ENCODE measurements around the gene S100A4.
"Not testable (repeated sequence)": the region's sequence is repeated elsewhere in the genome, so short reads cannot be mapped to it uniquely, and the experiment has no call there.

Gene S100A4

DNA sequence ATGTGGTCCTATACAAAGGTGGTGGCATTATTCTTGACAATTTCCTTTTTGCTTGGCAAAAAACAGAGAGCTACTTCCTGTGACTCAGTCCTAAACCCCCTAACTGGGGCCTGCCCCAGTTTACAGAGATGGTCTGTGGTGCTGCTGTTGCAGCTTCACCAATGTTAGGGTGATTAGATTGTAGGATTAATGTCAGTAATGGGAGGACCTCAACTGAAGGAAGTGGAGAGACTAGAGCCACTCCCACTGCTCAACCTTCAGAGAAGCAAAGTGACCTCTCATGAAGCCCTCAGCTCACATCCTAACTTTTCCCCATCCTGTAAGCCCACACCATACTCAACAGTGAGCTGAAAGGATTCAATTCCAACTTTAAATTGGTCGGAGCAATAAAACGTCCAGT, 13.4 kb downstream of the S100A4 start:
- peak; percentile 83 for DNase-seq

DNA sequence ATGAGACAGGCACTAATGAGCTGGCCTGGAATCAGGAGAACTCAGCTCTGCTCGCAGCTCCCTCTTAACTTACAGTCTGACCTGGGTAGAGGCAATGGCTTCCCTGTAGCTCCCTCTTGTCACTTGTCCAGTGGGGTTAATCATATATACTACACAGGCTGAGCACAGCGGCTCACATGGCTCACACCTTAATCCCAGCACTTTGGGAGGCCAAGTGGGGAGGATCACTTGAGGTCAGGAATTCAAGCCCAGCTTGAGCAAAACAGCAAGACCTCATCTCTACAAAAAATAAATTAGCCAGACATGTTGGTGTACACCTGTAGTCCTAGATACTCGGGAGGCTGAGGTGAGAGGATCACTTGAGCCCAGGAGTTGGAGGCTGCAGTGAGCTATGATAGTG, 14.0 kb downstream of the S100A4 start:
- no peak for DNase-seq

DNA sequence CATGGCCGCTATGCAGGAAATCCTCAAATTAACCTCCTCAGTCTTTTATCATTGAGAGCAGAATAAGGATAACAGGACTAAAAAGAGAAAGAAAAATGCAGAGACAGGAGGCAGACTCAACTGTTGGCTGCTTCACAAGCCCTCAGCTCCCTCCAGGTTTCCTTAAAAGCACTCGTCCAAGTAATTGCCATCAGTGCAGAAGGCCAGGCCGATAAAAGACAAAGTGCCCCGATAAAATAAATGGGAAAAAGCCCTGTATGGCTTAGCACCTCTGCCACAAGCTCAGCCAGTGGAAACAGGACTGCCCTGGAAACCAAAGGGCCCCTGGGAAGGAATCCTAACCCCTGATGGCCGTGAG, 17.9 kb downstream of the S100A4 start:
- no peak for DNase-seq

DNA sequence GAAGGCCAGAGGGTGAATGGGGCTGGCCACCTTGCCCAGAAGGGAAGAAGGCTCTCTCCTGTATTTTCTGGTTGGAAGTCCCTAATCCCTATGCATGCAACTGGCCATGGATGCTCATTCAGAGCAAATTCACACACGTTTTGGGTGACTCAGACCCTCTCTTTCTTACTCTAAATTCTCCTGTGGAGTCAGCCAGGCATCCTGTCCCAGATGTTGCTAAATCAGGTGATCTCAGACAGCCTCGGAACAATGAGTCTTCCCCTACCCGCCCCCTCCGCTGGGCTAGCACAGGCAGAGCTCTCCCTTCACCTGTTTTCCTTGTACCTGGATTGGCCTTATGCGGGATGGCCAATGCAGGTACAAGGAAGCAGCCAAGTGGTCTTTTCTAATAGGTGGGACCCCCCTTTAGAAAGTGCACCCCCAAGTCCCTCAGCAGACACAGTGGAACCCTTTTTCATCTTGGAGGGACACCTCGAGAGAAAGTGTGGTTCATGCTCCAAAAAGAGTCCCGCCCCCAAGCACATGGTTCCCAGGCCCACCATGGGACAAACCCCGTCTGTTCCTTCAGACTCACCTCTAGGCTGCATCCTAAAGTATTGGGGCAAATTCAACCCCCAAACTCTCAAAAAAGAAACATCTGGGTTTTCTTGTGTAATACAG, 18.5 kb downstream of the S100A4 start:
- no peak for DNase-seq

DNA sequence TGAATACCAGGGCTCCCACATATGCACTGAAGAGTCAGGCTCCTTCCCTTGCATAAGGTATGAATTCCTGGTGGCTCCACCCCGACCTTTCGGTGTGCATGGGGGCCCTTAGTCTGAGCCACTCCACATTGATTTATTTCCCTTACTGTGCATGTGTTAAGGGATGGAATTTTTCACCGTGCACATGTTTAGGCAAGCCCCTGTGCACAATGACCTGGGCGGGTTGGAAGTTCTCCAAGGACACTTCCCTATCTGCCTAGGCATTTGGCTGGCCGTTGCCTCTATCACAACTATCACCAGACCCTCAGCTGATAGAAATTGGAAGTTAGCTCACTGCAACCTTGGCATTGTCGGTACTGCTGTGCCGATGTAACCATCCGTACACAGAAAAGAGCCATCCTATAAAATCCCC, 19.5 kb downstream of the S100A4 start:
- DNase-seq = no peak

DNA sequence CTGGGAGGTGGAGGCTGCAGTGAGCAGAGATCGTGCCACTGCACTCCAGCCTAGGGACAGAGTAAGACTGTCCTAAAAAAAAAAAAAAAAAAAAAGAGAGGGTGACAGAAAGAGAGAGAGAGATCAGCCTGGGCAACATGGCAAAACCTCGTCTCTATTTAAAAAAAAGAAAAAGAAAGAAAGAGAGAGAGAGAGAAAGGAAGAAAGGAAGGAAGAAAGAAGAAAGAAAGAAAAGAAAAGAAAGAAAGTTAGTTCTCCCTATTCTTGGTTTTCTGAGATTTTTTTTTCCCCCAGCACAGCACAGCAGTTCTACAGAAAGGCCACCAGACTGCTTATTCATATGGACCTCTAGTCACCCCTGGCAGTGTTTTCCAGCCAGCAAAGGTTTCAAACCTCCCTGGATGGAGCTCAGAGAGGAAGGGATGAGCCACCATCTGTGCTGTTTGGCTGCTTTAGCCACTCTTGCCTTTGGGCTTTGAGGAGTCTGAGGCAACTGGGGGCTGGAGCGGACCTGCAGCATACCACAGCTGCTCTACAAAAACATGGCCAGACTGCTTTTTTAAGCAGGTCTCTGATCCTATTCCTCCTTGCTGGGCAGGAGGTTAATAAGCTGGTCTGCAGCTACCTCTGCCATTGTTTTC, 20.4 kb downstream of the S100A4 start:
- no peak for DNase-seq

DNA sequence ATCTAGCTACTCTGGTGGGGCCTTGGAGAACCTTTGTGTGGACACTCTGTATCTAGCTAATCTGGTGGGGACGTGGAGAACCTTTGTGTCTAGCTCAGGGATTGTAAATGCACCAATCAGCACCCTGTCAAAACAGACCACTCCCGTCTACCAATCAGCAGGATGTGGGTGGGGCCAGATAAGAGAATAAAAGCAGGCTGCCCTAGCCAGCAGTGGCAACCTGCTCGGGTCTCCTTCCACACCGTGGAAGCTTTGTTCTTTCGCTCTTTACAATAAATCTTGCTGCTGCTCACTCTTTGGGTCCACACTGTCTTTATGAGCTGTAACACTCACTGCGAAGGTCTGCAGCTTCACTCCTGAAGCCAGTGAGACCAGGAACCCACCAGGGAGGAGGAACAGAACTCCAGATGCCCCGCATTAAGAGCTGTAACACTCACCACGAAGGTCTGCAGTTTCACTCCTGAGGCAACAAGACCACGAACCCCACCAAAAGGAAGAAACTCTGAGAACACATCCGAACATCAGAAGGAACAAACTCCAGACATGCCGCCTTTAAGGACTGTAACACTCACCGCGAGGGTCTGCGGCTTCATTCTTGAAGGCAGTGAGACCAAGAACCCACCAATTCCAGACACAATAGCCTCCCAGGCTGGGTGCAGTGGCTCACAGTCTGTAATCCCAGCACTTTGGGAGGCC, 23.1 kb downstream of the S100A4 start:
- not testable (repeated sequence) for DNase-seq

DNA sequence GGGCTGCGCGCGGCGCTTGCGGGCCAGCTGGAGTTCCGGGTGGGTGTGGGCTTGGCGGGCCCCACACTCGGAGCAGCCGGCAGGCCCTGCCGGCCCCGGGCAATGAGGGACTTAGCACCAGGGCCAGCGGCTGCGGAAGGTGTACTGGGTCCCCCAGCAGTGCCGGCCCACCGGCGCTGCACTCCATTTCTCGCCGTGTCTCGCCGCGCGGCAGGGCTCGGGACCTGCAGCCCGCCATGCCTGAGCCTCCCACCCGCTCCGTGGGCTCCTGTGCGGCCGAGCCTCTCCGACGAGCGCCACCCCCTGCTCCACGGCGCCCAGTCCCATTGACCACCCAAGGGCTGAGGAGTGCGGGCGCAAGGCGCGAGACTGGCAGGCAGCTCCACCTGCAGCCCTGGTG, 23.8 kb downstream of the S100A4 start:
- not testable (repeated sequence) for DNase-seq

DNA sequence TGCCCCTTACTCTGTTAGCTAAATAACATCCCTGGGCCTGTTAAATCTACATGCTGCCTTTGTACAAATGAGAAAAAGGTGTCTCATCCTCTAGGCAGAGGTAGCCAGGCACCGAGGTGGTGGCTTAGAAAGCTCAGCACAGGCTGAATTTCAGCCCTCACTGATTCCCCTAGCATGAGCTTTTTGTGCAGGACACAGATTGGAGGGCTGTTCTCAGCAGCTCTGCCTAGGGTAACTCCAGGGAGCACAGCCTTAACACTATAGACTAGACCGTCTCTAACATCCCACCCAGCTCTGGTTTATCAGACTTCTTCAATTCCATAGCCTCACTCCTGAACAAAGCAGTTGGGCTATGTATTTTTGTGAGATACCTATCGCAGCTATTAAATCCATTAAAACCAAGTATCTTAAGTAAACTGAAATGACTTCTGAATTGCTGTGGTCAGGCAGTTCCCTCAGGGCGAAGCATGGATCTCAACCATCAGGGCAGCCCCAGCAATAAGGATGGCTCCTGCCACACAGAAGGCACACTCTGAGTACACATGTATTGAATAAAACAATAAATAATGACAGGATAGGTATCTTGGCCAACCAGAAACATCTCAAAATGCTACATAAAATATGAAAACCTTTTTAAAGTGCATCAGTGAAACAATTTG, 24.7 kb downstream of the S100A4 start:
- DNase-seq = no peak

DNA sequence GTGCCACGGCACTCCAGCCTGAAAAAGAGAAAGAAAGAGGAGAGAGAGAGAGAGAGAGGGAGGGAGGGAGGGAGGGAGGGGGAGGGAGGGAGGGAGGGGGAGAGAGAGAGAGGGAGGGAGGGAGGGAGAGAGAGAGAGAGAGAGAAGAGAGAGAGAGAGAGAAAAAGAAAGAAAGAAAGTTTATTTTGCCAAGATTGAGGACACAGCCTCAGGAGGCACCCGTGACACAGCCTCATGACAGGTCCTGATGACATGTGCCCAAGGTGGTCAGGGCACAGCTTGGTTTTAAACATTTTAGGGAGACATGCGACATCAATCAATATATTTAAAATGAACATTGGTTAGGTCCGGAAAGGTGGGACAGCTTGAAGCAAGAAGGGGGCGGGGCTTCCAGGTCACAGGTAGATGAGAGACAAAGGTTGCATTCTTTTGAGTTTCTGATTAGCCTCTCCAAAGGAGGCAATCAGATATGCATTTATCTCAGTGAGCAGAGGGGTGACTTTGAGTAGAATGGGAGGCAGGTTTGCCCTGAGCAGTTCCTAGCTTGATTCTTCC, 25.4 kb downstream of the S100A4 start:
- DNase-seq = not testable (repeated sequence)

DNA sequence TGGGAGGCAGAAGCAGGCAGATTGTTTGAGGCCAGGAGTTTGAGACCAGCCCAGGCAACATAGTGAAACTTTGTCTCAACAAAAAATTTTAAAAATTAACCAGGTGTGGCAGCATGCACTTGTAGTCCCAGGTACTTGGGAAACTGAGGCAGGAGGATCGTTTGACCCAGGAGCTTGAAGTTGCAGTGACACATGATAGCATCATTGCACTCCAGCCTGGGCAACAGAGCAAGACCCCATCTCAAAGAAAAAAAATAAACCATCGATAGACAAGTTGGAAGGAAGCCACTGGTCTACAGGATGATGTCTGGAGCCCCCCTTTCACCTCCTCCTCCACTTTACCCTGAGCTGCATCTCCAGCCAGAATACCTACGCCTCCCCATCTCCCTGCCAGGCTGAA, 26.4 kb downstream of the S100A4 start:
- no peak for DNase-seq

DNA sequence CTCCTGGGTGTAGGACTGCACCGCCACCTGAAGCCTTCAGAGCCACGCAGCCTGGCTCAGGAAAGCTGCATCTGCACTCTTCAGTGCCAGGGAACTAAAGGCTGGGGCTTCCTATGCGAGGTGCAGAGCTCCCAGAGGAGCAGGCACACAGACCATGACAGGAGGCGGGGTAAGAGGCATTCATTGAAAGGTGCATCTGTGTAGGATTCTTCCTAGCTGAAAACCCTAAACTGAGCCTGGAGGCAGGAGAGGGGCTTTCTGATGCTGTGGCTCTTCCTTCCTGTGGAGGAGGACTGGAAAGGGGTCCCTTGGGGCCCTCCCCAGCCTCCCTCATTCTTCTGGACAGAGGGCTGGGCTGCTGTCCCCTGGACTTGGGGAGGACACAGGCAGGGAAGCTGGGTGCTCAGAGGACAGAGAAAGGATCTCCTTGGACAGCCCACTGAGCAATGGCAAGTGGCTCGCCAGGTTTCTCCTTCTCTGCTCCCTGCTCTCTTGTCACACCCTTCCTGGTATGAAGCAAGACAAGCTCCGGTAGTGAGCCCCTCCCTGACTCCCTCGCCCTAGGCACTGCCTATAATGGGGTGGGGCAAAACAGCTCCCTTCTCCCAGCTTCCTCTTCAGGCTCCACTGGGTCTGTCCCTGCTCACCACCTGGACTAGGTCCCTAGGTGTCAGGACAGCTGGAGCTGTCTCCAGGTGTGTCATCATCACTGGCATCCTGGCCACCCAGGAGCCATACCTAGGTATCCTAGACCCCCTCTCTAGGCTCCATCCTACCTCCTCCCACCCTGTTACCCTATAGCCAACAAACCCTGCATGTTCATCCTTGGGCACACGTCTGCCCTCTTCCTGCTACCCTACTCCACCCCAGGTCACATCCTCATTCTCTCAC, 29.9 kb downstream of the S100A4 start:
- no peak for DNase-seq

DNA sequence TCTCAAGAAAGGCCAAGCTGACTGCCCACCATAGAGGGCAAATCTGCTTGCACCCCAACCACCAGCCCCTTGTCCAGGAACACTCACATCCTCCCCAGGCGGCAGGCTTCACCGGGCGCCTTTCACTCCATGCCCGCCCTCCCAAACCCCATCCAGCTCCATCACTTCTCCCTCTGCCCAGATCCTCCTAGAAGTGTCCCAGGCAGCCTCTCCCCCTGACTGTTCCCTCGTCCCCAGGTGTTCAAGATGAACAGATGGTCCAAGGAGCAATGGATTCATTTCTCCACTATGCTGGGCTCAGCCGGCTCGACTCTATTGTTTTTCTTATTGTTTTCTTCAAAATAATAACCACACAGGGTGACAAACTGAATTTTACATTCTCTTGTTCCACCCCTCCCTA, 31.9 kb downstream of the S100A4 start:
- DNase-seq = no peak

DNA sequence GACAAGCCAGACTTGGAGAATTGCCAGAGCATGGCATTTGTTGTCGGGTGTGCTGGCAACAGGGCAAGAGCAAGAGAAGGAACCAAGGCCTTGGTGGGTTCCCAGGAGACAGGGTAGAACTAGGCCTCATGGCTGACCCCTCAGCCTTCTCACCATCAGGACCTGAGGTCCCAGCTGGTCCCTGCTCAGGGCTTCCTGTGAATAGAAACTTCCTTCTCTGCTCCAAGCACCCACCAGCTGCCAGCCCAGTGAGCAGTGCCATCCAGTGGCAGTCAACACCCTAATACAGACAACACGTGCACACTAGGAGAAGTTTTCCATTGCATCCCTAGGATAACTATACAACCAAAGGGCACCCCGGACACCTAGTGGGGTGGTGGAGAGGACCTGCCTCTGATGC, 32.6 kb downstream of the S100A4 start:
- DNase-seq = no peak

DNA sequence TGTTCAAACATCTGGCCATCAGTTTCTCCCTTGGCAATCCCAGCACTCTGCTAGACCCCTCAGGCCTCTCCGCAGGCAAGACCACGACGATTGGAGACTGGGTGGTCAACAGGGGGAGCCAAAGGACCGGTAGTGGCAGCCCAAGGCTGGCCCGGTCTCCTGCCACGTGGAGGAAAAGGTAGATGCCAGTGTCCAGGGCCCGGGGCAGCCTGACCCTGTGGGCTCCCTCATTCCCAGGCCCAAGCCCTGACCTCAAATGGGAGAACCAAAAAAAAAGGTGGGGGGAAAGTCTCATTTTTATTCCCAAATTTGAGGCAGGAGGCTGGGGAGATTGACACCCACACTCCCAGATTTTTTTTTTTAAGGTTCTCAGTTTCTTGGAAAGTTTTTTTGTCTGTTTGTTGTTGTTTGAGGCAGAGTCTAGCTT, 34.6 kb downstream of the S100A4 start:
- peak; percentile 73 for DNase-seq

DNA sequence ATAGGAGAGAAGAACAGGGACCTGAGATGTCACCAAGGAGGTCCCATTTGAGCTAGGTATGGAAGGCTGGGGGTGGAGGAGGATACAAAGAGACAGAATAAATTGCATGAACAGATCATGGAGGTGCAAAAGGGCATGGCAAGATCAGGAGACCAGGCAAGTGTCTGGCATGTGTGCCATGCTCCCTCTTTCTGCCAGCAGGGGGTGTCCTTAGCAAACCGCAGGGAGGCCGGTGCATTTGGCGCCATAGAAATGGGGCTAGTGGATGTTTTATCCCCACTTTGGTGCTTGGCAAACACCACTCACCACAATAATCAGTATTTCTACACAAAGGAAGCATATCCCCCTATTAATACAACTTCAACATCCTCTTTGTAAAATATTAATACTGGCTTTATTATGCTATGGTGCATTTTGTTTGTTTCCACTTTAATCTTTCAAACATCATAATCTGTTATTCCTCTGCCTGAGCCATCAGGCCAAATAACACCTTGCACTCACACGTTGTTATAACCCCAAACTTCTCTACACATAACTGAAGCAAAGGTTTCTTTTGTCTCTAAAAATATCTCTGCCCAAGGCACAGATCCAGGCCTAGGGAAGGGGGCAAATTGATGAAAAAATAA, 35.8 kb downstream of the S100A4 start:
- peak; percentile 58 for DNase-seq

DNA sequence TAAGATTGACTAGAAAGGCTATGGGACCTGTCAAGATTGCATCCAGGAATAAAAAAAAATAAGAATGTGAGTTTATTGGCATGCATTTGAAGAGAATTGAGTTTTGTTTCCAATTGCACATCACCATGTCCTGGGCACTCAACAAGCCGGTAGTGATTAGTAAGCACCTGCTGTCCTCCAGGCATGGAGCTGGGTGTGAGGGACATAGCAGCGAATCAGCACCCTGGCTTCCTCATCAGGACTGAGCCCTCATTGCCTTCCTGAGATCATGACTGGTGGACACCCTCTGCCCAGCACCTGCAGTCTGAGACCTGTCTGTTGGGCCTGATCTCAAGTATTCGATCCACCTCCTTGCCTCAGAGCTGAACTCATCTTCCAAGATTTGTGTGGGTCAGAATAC, 36.6 kb downstream of the S100A4 start:
- DNase-seq = no peak

DNA sequence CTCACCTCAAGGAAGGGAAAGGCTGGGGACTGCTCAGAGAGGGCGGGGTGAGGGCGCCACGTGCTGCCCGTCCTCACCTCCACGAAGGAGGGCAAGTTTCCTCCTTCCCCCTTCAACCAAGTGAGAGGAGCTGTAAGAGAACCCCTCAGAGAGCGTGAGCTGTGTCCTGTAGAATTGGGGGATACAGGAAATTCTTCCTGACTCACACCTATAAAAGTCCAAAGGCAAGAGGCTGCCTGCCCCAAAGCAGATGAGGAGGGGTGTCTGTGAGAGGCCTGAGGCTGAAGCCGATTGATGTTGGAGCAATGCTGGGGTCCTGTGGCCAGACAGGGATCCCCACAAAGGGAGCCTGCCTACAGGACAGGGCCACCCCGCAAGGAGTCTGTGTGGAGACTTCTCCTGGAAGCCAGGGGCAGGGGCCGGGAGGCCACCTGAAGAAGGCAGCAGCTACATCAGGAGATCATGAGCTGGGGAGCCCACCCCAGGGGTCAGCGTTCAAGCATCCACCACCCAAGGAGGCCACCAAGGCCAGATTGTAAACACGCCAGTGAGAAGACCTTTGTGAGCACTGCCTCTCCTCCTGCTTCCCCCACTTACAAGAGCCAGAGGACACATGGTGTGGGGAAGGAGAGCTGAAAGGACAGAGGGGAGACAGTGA, 37.6 kb downstream of the S100A4 start:
- DNase-seq = no peak

DNA sequence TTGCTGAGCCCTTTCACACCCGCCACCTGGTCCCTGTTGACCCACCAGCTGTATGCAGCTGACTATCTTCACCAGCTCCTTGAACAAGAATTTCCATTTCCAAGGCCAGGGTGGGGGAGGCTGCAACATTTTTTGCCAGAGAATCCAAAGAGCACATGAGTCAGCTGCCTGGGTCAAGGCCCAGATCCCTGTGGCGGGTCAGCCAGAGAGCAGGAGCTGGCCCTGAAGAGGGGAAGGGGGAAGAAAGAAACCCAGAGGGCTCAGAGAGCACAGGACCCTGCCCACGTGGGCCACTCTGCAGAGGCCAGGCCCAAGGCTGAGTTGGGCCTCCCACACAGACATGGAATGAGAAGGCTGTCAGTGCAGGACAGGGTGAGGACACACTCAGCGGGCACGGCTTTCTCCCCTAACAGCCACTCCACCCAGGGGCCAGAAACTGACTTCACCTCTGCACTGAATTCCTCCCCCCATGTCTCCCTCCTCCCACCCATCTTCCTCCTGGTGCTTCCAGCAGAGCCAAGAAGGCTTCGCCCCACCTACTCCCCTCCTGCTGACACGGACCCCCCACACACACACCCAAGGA, 38.7 kb downstream of the S100A4 start:
- no peak for DNase-seq

DNA sequence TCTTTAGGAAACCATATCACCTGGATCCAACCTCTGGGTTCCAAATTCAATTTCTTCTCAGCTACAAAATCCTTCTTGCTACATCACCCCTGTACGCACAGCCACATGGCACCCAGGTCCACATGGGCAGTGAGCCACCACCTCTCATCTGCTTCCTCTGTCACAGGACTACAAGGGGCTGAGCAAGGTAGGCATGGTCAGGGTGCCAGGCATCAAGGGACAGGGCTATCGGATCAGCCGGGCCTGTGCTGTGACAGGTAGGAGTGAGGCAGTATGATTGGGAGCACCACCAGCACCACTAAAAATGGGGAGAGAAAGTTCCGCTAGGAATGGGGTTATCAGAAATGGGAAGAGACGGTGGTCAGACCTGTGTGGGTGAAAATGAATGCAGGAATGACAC, 39.2 kb downstream of the S100A4 start:
- no peak for DNase-seq

DNA sequence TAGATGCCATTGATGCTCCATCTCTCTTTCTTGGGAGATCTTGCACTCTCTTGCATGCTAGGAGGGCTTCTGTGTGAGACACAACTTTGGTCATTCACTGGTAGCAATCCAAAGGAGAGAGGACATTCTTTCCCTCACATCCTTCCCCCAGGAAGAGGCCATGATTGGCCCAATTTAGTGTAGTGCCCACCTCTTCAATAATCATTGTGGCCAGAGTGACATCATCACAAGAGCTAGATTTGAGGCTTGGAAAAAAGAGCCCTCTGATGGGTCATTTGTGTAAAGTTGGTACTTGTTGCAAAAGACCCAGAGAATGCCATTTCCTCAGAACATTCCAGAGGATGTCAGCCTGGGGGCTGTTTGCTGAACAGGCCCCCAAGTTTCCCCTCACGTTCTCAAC, 40.0 kb downstream of the S100A4 start:
- no peak for DNase-seq
